ENCODE measurements around the gene TMEM270.

The TMEM270 gene

DNA sequence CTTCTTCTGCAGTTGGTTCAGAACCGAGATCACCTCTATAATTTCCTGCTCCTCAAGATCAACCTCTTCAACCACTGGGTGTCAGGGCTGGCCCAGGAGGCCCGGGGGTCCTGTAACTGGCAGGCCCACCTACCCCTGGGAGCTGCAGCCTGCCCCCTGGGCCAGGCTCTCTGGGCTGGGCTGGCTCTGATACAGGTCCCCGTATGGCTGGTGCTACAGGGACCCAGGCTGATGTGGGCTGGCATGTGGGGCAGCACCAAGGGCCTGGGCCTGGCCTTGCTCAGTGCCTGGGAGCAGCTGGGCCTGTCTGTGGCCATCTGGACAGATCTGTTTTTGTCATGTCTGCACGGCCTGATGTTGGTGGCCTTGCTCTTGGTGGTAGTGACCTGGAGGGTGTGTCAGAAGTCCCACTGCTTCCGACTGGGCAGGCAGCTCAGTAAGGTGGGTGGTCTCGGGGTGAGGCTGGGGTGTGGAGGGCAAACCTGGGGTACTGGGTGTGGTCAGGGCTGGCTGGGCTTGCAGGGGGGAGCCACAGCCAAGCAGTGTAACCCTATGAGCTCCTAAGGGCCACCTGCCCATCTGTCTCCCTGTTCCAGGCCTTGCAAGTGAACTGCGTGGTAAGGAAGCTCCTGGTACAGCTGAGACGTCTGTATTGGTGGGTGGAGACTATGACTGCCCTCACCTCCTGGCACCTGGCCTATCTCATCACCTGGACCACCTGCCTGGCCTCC lies 4.2 kb downstream of the TMEM270 start:
- ChIA-PET POLR2A (no interaction called here), CTCF (interaction anchor here (0.6 to 1.0 kb wide), 2 partner anchors 49 to 162 kb away, joined by 3 read pairs; no protein-coding TSS in a partner anchor)
- DNase-seq (ENCODE audit: extremely low spot score) = no peak
- TF ChIP-seq FOXM1 (IDR thresholded peaks at IDR 0.05; ENCODE audit: borderline replicate concordance) (no peak), LEF1 (IDR thresholded peaks at IDR 0.05; ENCODE audit: borderline replicate concordance) (no peak), ZNF384 (IDR thresholded peaks at IDR 0.05) (no peak), CTBP1 (IDR thresholded peaks at IDR 0.05; ENCODE audit: borderline replicate concordance) (no peak), HDGF (IDR thresholded peaks at IDR 0.05; ENCODE audit: borderline replicate concordance) (no peak), L3MBTL2 (conservative IDR thresholded peaks at IDR 0.05) (no peak), BHLHE40 (IDR thresholded peaks at IDR 0.05; ENCODE audit: borderline replicate concordance) (no peak), SP1 (IDR thresholded peaks at IDR 0.05) (no peak), SUZ12 (IDR thresholded peaks at IDR 0.05) (no peak)
- TF ChIP-seq, protein P1, sequence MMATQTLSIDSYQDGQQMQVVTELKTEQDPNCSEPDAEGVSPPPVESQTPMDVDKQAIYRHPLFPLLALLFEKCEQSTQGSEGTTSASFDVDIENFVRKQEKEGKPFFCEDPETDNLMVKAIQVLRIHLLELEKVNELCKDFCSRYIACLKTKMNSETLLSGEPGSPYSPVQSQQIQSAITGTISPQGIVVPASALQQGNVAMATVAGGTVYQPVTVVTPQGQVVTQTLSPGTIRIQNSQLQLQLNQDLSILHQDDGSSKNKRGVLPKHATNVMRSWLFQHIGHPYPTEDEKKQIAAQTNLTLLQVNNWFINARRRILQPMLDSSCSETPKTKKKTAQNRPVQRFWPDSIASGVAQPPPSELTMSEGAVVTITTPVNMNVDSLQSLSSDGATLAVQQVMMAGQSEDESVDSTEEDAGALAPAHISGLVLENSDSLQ (IDR thresholded peaks at IDR 0.05) = no peak

DNA sequence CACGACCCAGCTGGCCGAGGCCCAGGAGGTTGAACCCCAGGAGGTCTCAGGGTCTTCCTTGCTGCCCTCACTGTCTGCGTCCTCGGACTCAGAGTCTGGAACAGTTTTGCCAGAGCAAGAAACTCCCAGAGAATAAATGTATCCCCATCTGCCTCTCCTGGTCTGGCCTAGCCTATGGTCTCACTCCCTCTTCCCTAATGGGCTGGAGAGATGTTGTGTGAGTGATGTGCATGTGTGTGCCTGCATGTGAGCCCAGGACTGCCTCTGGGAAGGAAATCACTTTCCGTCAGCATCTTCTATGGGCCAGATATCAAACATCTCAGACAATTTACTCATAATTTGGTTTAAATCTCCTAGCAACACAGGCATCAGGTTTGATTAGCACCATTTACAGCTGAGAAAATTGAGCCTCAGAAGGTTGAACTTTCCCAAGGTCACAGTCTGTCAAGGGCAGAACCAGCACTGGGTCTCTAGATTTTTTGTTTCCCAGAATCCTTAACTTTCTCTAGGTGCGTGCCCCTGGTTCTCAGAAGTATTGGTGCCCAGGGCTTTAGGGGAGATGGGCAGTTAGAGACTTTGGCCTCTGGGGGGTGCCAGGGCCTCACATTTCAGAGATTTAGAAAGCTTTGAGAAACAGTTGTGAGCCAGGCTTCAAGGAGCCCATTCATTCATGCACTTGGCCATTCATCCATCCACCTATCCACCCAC lies 4.9 kb downstream of the TMEM270 start:
- TF ChIP-seq SP1 (IDR thresholded peaks at IDR 0.05) = no peak
- TF ChIP-seq ARNT (IDR thresholded peaks at IDR 0.05) = no peak
- TF ChIP-seq FOXM1 (IDR thresholded peaks at IDR 0.05; ENCODE audit: borderline replicate concordance) = no peak
- TF ChIP-seq SUZ12 (IDR thresholded peaks at IDR 0.05) = no peak
- TF ChIP-seq L3MBTL2 (conservative IDR thresholded peaks at IDR 0.05) = no peak
- TF ChIP-seq, protein P1 (IDR thresholded peaks at IDR 0.05) = no peak
- no peak for TF ChIP-seq TARDBP (IDR thresholded peaks at IDR 0.05)
- TF ChIP-seq FOXK2 (IDR thresholded peaks at IDR 0.05) = no peak
- TF ChIP-seq ZNF384 (IDR thresholded peaks at IDR 0.05) = no peak
- TF ChIP-seq FOXA1 (IDR thresholded peaks at IDR 0.05) = no peak
- no peak for TF ChIP-seq ELF4 (IDR thresholded peaks at IDR 0.05)
- TF ChIP-seq HDGF (IDR thresholded peaks at IDR 0.05; ENCODE audit: borderline replicate concordance) = no peak
- TF ChIP-seq LEF1 (IDR thresholded peaks at IDR 0.05; ENCODE audit: borderline replicate concordance) = no peak
- TF ChIP-seq NFRKB (IDR thresholded peaks at IDR 0.05) = no peak
- no peak for DNase-seq (ENCODE audit: extremely low spot score)
- POLR2A ChIA-PET = no interaction called here
- CTCF ChIA-PET = no interaction called here

DNA sequence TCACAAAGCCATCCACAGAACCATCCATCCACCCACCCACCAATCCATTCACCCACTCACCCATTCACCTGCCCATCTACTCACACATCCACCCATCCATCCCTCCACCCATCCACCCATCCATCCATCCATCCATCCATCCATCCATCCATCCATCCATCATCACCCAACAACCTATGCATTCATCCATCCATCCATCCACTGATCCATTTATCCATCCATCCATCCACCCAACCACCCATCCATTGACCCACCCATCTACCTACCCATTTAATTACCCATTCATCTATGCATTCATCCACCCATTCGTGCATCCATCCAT lies 5.4 kb downstream of the TMEM270 start:
- no peak for TF ChIP-seq SUZ12 (IDR thresholded peaks at IDR 0.05)
- DNase-seq (ENCODE audit: extremely low spot score) = no peak
- ChIA-PET POLR2A (no interaction called here), CTCF (no interaction called here)

DNA sequence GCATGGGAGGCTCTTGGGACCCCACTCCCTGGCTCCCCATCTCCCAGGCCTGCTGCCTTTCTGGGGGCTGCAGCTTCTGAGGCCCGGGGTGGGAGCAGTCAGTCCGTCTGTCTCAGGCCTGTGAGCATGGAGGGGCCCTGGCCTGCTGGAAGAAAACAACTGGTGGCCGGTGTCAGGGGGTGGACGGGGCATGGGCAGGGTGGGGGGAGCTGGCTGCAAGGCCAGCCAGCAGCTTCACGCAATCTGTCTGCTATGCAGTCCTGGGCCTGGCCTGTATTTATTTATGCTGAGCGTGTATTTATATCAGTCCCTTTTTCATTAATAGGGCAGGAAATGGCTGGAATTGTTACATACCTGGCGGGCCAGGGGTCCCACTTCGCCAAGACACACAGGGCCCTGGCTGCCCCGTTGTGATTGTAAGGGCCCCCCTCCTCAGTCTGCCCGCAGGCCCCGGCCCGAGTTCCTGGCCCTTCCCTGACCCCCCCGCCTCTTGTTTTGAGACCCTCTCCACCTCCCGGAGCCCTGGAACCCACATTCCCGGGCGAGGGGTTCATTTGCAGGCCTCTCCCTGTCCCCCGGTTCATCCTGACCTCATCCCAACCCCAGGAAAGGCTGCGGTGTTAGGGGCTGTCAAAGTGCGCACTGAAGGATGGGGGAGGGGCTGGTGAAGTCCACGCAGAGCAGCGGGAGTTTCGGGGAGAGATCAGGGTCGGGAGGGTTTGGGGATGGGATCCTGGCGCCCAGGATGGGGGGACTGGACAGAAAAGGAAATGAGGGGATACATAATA lies 8.2 kb downstream of the TMEM270 start:
- CTCF ChIA-PET = no interaction called here
- POLR2A ChIA-PET = no interaction called here
- no peak for DNase-seq (ENCODE audit: extremely low spot score)
- TF ChIP-seq L3MBTL2 (conservative IDR thresholded peaks at IDR 0.05) (no peak), HDGF (IDR thresholded peaks at IDR 0.05; ENCODE audit: borderline replicate concordance) (no peak), FOXM1 (IDR thresholded peaks at IDR 0.05; ENCODE audit: borderline replicate concordance) (no peak), FOXK2 (IDR thresholded peaks at IDR 0.05) (no peak), ELF4 (IDR thresholded peaks at IDR 0.05) (no peak), TARDBP (IDR thresholded peaks at IDR 0.05) (no peak), ARNT (IDR thresholded peaks at IDR 0.05) (no peak), ZNF384 (IDR thresholded peaks at IDR 0.05) (no peak), NFRKB (IDR thresholded peaks at IDR 0.05) (no peak), CTBP1 (IDR thresholded peaks at IDR 0.05; ENCODE audit: borderline replicate concordance) (no peak), SUZ12 (IDR thresholded peaks at IDR 0.05) (no peak), LEF1 (IDR thresholded peaks at IDR 0.05; ENCODE audit: borderline replicate concordance) (no peak), BHLHE40 (IDR thresholded peaks at IDR 0.05; ENCODE audit: borderline replicate concordance) (no peak), FOXA1 (IDR thresholded peaks at IDR 0.05) (no peak)

DNA sequence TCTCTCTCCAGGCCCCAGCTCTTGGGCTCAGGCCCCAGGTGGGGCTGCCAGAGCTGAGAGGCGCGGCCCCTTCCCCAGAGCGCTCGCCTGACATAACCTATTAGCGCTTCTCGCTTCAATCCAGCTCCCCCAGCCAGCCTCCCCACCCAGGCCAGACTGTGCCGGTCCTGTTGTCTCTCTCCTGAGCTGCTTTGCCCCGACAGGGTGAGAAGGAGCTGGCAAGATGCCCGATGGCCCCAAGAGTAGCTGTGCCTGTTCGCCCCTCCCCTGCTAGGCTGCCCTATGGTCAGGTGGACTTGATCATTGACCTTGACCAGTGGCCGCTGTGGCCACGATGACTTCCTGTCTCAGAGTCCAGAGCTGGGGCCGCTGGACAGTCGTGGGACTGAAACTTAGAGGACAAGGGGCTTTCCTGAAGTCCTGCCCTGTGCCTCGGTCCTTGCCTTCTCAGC lies 9.1 kb downstream of the TMEM270 start:
- no peak for TF ChIP-seq FOXA1 (IDR thresholded peaks at IDR 0.05)
- TF ChIP-seq LEF1 (IDR thresholded peaks at IDR 0.05; ENCODE audit: borderline replicate concordance) = no peak
- no peak for TF ChIP-seq CTBP1 (IDR thresholded peaks at IDR 0.05; ENCODE audit: borderline replicate concordance)
- no peak for TF ChIP-seq BHLHE40 (IDR thresholded peaks at IDR 0.05; ENCODE audit: borderline replicate concordance)
- TF ChIP-seq ARNT (IDR thresholded peaks at IDR 0.05) = no peak
- TF ChIP-seq SP1 (IDR thresholded peaks at IDR 0.05) = no peak
- no peak for TF ChIP-seq SUZ12 (IDR thresholded peaks at IDR 0.05)
- TF ChIP-seq FOXK2 (IDR thresholded peaks at IDR 0.05) = no peak
- TF ChIP-seq, protein P1 (IDR thresholded peaks at IDR 0.05) = no peak
- ChIA-PET POLR2A (interaction anchor here (0.9 kb wide), 1 partner anchor 28 kb away, joined by 3 read pairs; the partner anchor contains the start of gene METTL27), CTCF (interaction anchor here (0.5 to 0.6 kb wide), 2 partner anchors 13 to 52 kb away, joined by 3 read pairs; no protein-coding TSS in a partner anchor)
- no peak for DNase-seq (ENCODE audit: extremely low spot score)

Measured in HEK293T (cell line).